ENCODE data around the gene DUOX1. TPM values are rescaled to one million over a fixed set of nuclear protein-coding genes. Genes with fewer than 3 reads are reported as not detected.

Gene DUOX1
- total and polyA plus RNA-seq, 9 of the 15 experiments (the other 6 are each of a cell fraction or from before 2014, with no cell fraction given), result 0.01 to 0.22 (median 0.01) TPM; not detected in 6

- TF ChIP-seq ZBTB33 (CRISPR knock-in tag; IDR thresholded peaks at IDR 0.05) (no peak), RBM25 (IDR thresholded peaks at IDR 0.05; ENCODE audit: low read depth, low read length, severe bottlenecking) (no peak), ZKSCAN8 (CRISPR knock-in tag; IDR thresholded peaks at IDR 0.05) (no peak), ELK3 (CRISPR knock-in tag; IDR thresholded peaks at IDR 0.05) (no peak)
Measured at GRCh38 chr15:45164914-45165313, 35.1 kb downstream of the DUOX1 start (continued).

- TF ChIP-seq ZNF584 (CRISPR knock-in tag; IDR thresholded peaks at IDR 0.05; ENCODE audit: low read depth), result no peak
- no peak for TF ChIP-seq NRF1 (conservative IDR thresholded peaks at IDR 0.05 in 1 of 2, IDR thresholded peaks at IDR 0.05 in 1 of 2)
- no peak for TF ChIP-seq NCOA4 (IDR thresholded peaks at IDR 0.05; ENCODE audit: partially characterized antibody)
- ChIA-PET POLR2A (interaction anchor here (0.6 to 2.4 kb wide), 4 partner anchors 10 to 486 kb away, joined by 3 to 14 read pairs (median 4); no protein-coding TSS in a partner anchor), CTCF (ENCODE audit: low intra/inter-chr PET ratio) (interaction anchor here (3.0 kb wide), 1 partner anchor 293 kb away, joined by 14 read pairs; no protein-coding TSS in a partner anchor)
- no peak for FAIRE-seq
- Histone ChIP-seq H3K4me1 (replicated peaks in 1 of 2; ENCODE audit: control insufficient read depth in 2 of 2, insufficient read depth in 2 of 2, low read length in 2 of 2) (peaks cover 31 to 50% of the 10 kb centered on the region in 2 experiments), H3K9ac (ENCODE audit: insufficient read depth in 1 of 2, low read depth in 2 of 2, low read length in 2 of 2) (no peak overlapping the region), H3K4me2 (ENCODE audit: insufficient read depth, low read length) (no peak overlapping the region), H3K9me3 (replicated peaks; ENCODE audit: control insufficient read depth, insufficient read depth, low read depth, low read length) (no peaks in the 10 kb centered on the region), H2AFZ (ENCODE audit: low read depth, low read length) (no peak overlapping the region), H3K79me2 (ENCODE audit: control insufficient read depth, insufficient read depth, low read length) (peaks cover 3% of the 10 kb centered on the region; the same call in 1 of the 3 replicates), H3K27me3 (ENCODE audit: control insufficient read depth in 2 of 2, insufficient read depth in 2 of 2, low read length in 2 of 2) (no peaks in the 10 kb centered on the region), H4K20me1 (replicated peaks; ENCODE audit: control insufficient read depth, insufficient read depth, low read length) (peaks cover 5% of the 10 kb centered on the region; the same call in 1 of the 2 replicates), H3K27ac (ENCODE audit: extremely low read depth, low read depth, low read length) (no peak overlapping the region), H3K4me3 (no peak overlapping the region), H3K36me3 (ENCODE audit: control insufficient read depth, insufficient read depth, low read length) (no peaks in the 10 kb centered on the region), H3K9me1 (ENCODE audit: control insufficient read depth, insufficient read depth, low read length) (no peaks in the 10 kb centered on the region)
- 93% methylated on average over 4 of the region's 5 CpGs for WGBS (ENCODE audit: insufficient coverage, low coverage, missing lambda C conversion rate)
- no peak for ATAC-seq
- intact Hi-C loops (cut with micrococcal nuclease) (loop anchor here (10.0 kb wide), 1 partner anchor 449 kb away; no protein-coding TSS in a partner anchor), in situ Hi-C loops (cut with MboI) (no loop called here)
- DNase-seq (ENCODE audit: extremely low read depth in 1 of 4, low spot score in 3 of 4), result no peak
- no TSS peak for BruUV-seq (replicated peaks)
Measured at GRCh38 chr15:45165536-45165935, 35.7 kb downstream of the DUOX1 start.
